Activated CD4-positive, alpha-beta T cell treated with anti-CD3 and anti-CD28 coated beads, Interleukin-2, amount 10 ng/mL, durations not matched to agents 7 days and 5 days (primary cell): Measurements from ENCODE around the gene RNF150. TPM values are rescaled to one million over a fixed set of nuclear protein-coding genes. Genes with fewer than 3 reads are reported as not detected.
A peak's percentile ranks its signal among the peaks of the same experiment; 100 is the strongest.
"Not testable (repeated sequence)": the region's sequence is repeated elsewhere in the genome, so short reads cannot be mapped to it uniquely, and the experiment has no call there.

Experiments
- CTCF ChIA-PET: fragments of 350-600 bp; sonication (Branson Sonifier 250); formaldehyde crosslinking; loops from one replicate; lab custom pipeline; 2021; ENCODE audit warnings: antibody characterized with exemption; lab: Charles Lee
- POLR2A ChIA-PET: fragments of 350-600 bp; sonication (Branson Sonifier 250); formaldehyde crosslinking; loops from one replicate; lab custom pipeline; 2021; ENCODE audit warnings: antibody characterized with exemption; lab: Charles Lee
- DNase-seq: peaks from one replicate; pipeline ENCODE4 v3.0.0-alpha.2; 2020
- H3K27ac Mint-ChIP-seq: one replicate; pipeline ENCODE4 v1.8.0; 2021; ENCODE audit warnings: mild to moderate bottlenecking, moderate library complexity, mixed read lengths
- H3K27me3 Mint-ChIP-seq: one replicate; pipeline ENCODE4 v1.8.0; 2021; ENCODE audit warnings: mixed read lengths
- H3K36me3 Mint-ChIP-seq: one replicate; pipeline ENCODE4 v1.8.0; 2021; ENCODE audit warnings: low read depth, mixed read lengths
- H3K4me1 Mint-ChIP-seq: one replicate; pipeline ENCODE4 v1.8.0; 2021; ENCODE audit warnings: mixed read lengths
- H3K4me3 Mint-ChIP-seq: one replicate; pipeline ENCODE4 v1.8.0; 2021; ENCODE audit warnings: mild to moderate bottlenecking, moderate library complexity, mixed read lengths
- H3K9me3 Mint-ChIP-seq: one replicate; pipeline ENCODE4 v1.8.0; 2021; ENCODE audit warnings: mixed read lengths
- total RNA-seq, 2 experiments: library from RNA; stranded (reverse); gene quantifications; one replicate each; pipeline ENCODE4 v1.2.3, GENCODE V29; 2021

Gene RNF150
- total RNA-seq, result under 1 TPM in 1 of 2 experiments, not detected in 1; 0.02 TPM

DNA sequence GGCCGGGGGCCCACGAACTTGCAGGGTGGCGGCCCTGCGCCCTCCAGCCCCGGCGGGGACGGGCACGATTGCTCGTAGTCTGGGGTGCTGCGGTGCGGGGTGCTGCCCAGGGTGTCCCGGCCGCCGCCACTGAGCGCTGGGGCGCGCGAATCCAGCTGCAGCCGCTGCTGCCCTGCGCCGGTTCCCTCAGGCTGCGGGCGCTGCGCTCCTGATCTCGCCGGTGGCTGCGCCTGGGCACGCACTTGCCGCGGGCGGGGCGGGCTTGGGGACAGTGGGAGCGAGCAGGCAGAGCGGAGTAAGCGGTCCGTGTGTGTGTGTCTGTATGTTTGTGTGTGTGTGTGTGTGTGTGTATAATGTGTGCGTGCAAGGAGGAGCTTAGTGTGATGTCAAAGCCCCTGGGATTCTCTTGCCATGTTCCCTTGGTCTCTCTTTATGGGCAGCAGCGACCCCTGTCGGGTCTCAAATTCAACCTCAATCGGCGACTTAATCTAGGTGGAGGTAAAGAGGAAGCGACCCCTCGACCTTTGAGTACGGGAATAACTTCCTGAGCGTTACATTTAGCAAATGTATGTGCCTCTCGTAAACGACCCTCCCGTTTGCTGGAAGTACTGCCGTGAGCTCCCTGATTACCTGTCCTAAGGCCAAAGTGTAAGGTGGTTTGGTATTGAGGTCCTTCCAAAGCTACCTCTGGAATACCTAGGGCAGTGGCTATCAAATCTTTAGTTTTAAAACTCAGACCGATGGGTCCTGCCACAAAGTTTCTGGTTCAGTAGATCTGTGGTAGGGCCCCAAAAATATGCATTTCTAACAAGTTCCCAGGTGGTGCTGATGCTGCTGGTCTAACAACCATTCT, at the start of gene RNF150:
TSS of gene RNF150 (minus strand) at position 324 of the 853 bp plus-strand sequence.
- no peaks in the 10 kb centered on the region for H3K36me3 Mint-ChIP-seq
- no peak within 1 kb of the TSS for H3K27ac Mint-ChIP-seq
- no peaks in the 10 kb centered on the region for H3K9me3 Mint-ChIP-seq
- CTCF ChIA-PET, result no interaction called here
- H3K4me1 Mint-ChIP-seq, result peaks cover 9% of the 10 kb centered on the region
- H3K27me3 Mint-ChIP-seq, result peaks cover 82% of the 10 kb centered on the region
- POLR2A ChIA-PET, result no interaction called here
- peak within 1 kb of the TSS; percentile 66 for H3K4me3 Mint-ChIP-seq
- peak; percentile 51 for DNase-seq

DNA sequence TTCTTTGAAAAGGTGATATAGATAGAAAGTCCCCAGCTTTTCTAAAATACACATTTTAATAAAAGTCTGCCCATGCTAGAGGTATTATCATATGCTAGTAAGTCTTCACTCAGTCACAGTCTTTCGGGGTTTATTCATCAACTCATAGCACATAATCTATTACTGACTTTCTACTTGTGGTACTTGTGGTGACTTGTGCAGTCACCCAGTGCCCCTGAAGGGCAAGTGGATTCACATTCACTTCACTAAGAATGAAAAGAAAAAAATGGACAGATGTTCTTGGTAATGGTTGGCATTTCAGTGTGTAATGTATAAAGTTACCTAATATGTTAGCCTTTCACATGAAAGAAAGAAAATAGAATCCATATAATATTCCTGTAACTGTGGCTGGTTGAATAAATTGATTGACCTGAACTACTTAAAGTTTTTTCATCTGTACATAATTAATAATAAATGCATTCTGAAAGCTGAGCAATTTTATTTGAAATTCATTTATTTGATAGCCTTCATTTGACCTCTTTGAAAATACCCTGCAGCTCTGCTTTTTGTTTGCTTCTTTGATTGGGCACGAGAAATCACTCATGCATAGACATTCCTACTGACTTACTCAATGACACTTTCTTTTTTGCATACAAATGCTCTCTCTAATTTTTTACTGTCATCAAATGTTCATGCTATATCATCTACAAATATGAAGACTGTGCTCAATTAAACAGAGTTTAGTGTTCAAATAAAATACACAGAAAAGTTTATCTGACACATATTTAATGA, 47.9 kb upstream of the RNF150 start:
- Mint-ChIP-seq H3K4me3 (no peak overlapping the region), H3K9me3 (no peaks in the 10 kb centered on the region), H3K27ac (no peak overlapping the region), H3K36me3 (no peaks in the 10 kb centered on the region), H3K27me3 (peaks cover 17% of the 10 kb centered on the region), H3K4me1 (no peaks in the 10 kb centered on the region)
- DNase-seq, result no peak
- ChIA-PET POLR2A (no interaction called here), CTCF (no interaction called here)

DNA sequence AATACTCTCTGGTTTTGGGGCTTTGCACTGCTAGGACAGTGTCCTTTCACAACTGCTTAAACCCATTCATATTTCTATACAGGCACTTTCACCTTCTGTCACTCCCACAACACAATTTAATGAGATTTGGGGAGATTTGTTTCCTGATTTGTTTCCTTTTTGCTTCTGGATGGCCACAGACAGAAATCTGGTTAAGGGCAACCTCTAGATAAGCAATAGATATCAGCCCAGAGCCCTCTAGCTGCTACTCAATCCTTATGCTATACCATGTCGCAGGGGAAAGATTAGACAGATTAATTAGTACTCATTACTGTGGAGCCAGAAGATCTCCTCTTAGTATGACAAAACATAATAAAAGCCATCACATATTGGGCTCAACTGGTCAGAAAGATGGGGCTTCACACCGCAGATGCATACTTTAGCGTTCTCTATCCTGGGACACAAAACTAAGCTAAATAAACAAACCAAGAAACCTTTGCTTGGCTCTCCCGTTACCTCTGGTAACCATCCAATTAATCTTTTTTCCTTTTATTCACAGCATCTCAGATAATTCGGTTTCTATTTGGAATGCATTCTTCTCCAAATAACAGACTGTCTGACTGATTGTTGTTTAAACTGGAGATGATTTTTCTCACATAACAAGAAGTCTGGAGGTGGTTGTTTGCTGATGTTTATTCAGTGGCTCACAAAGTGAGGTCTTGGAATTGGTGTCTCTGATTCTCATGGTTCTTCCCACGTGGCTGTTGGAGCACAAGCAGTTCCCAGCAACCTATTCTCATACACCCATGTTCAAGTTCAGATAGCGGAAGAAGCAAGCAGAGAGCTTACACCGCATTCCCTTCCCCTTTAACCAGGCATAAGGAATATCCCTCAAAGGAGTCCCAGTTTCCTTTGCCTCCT, 46.5 kb upstream of the RNF150 start:
- no peaks in the 10 kb centered on the region for H3K9me3 Mint-ChIP-seq
- H3K36me3 Mint-ChIP-seq, result no peaks in the 10 kb centered on the region
- peaks cover 16% of the 10 kb centered on the region for H3K27me3 Mint-ChIP-seq
- H3K27ac Mint-ChIP-seq, result no peak overlapping the region
- ChIA-PET POLR2A (no interaction called here), CTCF (no interaction called here)
- H3K4me1 Mint-ChIP-seq, result no peaks in the 10 kb centered on the region
- no peak overlapping the region for H3K4me3 Mint-ChIP-seq
- DNase-seq, result no peak

DNA sequence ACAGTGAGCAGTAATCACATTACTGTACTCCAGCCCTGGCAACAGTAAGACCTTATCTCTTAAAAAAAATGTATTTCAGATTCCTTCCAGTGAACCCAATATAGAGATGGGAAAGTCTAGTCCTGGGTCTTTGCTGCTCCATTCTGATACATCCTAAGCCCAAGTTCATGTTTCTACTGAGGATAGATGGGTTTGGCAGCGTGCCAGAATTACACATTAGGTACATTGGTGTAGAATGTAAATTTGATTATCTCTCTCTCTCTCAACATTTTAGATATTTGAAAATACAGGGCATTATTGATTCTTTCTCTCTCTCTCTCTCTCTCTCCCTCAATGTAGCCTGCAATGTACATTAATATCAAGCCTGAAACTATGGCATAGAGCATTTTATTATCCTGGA, 43.9 kb upstream of the RNF150 start:
- H3K36me3 Mint-ChIP-seq, result no peaks in the 10 kb centered on the region
- no peak for DNase-seq
- H3K27ac Mint-ChIP-seq, result no peak overlapping the region
- CTCF ChIA-PET, result interaction anchor here (0.6 kb wide), 1 partner anchor 53 kb away, joined by 3 read pairs; no protein-coding TSS in a partner anchor
- H3K27me3 Mint-ChIP-seq, result peaks cover 15% of the 10 kb centered on the region
- H3K4me3 Mint-ChIP-seq, result no peak overlapping the region
- H3K9me3 Mint-ChIP-seq, result no peaks in the 10 kb centered on the region
- POLR2A ChIA-PET, result no interaction called here
- no peaks in the 10 kb centered on the region for H3K4me1 Mint-ChIP-seq

DNA sequence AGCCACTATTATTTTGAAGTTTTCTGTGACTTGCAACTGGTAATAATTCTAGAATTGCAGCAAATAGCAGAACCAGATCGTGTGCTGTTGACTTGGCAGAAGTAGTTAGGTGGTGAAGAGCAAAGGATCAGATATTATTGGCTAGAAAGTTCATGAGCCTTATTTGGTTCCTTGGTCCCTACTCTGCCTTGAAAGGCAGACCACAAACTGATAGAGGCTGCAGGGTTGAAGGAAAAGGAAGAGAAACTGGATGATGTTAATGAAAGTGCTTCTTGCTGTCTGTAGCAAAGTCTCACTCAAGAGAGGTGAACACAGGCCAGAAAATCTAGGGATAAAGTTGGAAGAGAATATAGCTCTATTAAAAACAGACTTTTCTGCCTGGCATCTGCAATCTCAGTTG, 41.2 kb upstream of the RNF150 start:
- CTCF ChIA-PET, result interaction anchor here (1.0 kb wide), 1 partner anchor 16 kb away, joined by 4 read pairs; no protein-coding TSS in a partner anchor
- POLR2A ChIA-PET, result no interaction called here

DNA sequence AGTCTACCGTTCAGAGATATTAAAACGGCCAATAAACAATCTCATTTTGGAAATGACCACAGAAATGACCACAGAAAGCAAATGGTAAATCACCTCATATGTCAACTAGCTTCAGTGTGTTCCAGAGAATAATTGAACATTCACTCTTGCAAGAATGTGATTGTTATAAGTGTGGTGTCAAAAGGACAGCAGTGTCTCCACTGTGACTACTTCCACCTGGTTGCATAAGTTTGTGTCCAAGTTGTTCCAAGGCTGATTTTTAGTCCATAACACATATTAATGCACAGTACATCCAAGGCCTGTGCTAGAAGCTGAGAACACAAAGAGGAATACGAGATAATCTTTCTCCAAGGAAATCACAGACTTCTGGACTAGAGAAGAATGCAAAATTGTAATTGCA, 37.4 kb upstream of the RNF150 start:
- no peaks in the 10 kb centered on the region for H3K4me1 Mint-ChIP-seq
- POLR2A ChIA-PET, result no interaction called here
- peaks cover 3% of the 10 kb centered on the region for H3K9me3 Mint-ChIP-seq
- CTCF ChIA-PET, result no interaction called here
- H3K36me3 Mint-ChIP-seq, result no peaks in the 10 kb centered on the region
- no peak overlapping the region for H3K4me3 Mint-ChIP-seq
- no peak for DNase-seq
- H3K27me3 Mint-ChIP-seq, result peaks cover 20% of the 10 kb centered on the region
- H3K27ac Mint-ChIP-seq, result no peak overlapping the region

More for the DNA sequence above, 41.2 kb upstream of the RNF150 start:
- Mint-ChIP-seq H3K9me3 (no peaks in the 10 kb centered on the region), H3K27me3 (peaks cover 10% of the 10 kb centered on the region), H3K4me3 (no peak overlapping the region), H3K36me3 (no peaks in the 10 kb centered on the region), H3K4me1 (no peaks in the 10 kb centered on the region), H3K27ac (no peak overlapping the region)
- no peak for DNase-seq

DNA sequence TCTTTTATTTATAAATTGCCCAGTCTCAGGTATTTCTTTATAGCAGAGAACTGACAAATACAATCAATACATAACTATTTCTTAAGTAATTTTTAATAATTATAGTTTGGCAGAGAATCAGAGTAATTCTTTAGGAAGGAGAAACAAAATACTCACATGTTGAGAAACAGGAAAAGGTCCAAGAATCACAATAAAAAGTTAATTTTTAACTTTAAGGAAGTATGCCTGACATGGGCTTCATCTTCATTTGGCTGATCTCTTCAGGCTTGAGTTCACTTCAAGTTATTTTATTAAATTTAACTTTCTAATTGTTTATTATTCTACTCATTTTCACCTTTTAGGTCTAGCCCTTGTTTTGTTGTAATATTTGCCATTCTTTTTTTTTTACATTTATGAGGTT, 36.1 kb upstream of the RNF150 start:
- Mint-ChIP-seq H3K36me3 (no peaks in the 10 kb centered on the region), H3K4me1 (no peaks in the 10 kb centered on the region), H3K27ac (no peak overlapping the region), H3K27me3 (peaks cover 25% of the 10 kb centered on the region), H3K9me3 (peaks cover 3% of the 10 kb centered on the region), H3K4me3 (no peak overlapping the region)
- DNase-seq, result no peak
- ChIA-PET CTCF (no interaction called here), POLR2A (no interaction called here)

DNA sequence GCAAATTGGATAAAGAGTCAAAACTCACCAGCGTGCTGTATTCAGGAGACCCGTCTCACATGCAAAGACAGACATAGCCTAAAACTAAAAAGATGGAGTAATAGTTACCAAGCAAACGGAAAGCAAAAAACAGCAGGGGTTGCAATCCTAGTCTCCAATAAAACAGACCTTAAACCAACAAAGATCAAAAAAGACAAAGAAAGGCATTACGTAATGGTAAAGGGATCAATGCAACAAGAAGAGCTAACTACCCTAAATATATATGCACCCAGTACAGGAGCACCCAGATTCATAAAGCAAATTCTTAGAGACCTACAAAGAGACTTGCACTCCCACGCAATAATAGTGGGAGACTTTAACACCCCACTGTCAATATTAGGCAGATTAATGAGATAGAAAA, 31.7 kb upstream of the RNF150 start:
- peaks cover 25% of the 10 kb centered on the region for H3K27me3 Mint-ChIP-seq
- H3K4me3 Mint-ChIP-seq, H3K9me3 Mint-ChIP-seq, CTCF ChIA-PET, H3K27ac Mint-ChIP-seq, H3K4me1 Mint-ChIP-seq, DNase-seq, H3K36me3 Mint-ChIP-seq, POLR2A ChIA-PET: not testable (repeated sequence)

DNA sequence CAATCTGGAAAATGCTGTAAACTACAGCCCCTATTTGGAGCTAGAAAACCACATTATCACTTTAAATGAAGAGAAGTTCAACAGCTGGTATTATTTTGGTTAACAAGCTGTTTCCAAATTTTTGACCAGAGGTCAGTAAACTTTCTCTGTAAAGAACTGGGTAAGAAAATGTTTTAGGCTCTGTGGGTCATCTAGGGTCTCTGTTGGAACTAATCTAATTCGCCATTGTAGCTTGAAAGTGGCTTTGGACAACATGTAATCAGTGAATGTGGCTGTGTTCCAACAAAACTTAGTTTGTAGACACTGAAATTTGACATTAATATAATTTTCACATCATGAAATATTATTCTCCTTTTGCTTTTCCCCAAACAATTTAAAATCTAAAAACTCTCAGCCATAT, 25.8 kb upstream of the RNF150 start:
- ChIA-PET POLR2A (interaction anchor here (0.6 kb wide), 1 partner anchor 1815 kb away, joined by 3 read pairs; no protein-coding TSS in a partner anchor), CTCF (interaction anchor here (0.6 to 1.1 kb wide), 2 partner anchors 15 to 53 kb away, joined by 4 read pairs; no protein-coding TSS in a partner anchor)
- Mint-ChIP-seq H3K27me3 (peaks cover 5% of the 10 kb centered on the region), H3K27ac (no peak overlapping the region), H3K4me3 (no peak overlapping the region), H3K9me3 (no peaks in the 10 kb centered on the region), H3K36me3 (no peaks in the 10 kb centered on the region), H3K4me1 (no peaks in the 10 kb centered on the region)
- no peak for DNase-seq

DNA sequence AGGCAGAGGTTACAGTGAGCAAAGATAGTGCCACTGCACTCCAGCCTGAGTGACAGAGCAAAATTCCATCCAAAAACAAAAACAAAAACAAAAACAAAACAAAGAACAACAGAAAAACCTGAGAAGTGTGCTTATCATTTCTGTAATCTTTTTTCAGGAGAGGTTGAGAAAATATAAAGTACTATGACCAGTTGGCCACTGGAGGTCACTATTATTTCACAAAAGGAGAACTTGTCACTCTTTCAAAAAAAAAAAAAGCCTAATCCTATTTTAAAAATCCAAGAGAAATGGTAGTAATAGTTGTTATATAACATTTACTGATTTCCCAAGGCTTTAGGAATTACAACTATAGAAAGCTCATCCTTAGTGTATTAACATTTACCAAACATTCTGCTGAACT, 24.9 kb upstream of the RNF150 start:
- CTCF ChIA-PET, result interaction anchor here (0.6 to 1.1 kb wide), 3 partner anchors 16 to 408 kb away, joined by 4 to 5 read pairs (median 4); no protein-coding TSS in a partner anchor

DNA sequence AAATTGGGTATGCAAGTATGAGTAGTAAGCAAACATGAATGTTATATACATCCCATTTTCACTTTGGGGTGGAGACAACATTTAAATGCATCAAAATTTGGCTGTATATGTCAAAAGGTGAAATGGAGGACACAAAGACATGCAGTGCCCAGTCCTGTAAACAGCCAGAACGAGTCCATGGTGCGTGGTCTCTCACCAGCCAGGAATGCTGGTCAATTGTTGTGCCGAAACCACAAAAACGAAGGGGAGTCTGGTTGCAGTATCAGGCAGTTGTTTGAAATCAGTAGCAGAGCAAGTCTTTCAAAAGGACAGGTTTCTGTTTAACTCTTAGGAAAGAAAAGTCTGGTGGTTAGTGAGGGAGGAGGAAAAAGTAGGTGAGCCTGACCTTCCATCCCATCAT, 22.3 kb upstream of the RNF150 start:
- no peaks in the 10 kb centered on the region for H3K36me3 Mint-ChIP-seq
- CTCF ChIA-PET, result no interaction called here
- H3K4me3 Mint-ChIP-seq, result no peak overlapping the region
- H3K27me3 Mint-ChIP-seq, result peaks cover 5% of the 10 kb centered on the region
- no peaks in the 10 kb centered on the region for H3K9me3 Mint-ChIP-seq
- POLR2A ChIA-PET, result no interaction called here
- no peak overlapping the region for H3K27ac Mint-ChIP-seq
- H3K4me1 Mint-ChIP-seq, result no peaks in the 10 kb centered on the region
- DNase-seq, result no peak

More for the DNA sequence above, 24.9 kb upstream of the RNF150 start:
- H3K9me3 Mint-ChIP-seq, result no peaks in the 10 kb centered on the region
- no peak overlapping the region for H3K27ac Mint-ChIP-seq
- no peak for DNase-seq
- no peak overlapping the region for H3K4me3 Mint-ChIP-seq
- no peaks in the 10 kb centered on the region for H3K36me3 Mint-ChIP-seq
- POLR2A ChIA-PET, result no interaction called here
- peaks cover 3% of the 10 kb centered on the region for H3K27me3 Mint-ChIP-seq
- no peaks in the 10 kb centered on the region for H3K4me1 Mint-ChIP-seq

DNA sequence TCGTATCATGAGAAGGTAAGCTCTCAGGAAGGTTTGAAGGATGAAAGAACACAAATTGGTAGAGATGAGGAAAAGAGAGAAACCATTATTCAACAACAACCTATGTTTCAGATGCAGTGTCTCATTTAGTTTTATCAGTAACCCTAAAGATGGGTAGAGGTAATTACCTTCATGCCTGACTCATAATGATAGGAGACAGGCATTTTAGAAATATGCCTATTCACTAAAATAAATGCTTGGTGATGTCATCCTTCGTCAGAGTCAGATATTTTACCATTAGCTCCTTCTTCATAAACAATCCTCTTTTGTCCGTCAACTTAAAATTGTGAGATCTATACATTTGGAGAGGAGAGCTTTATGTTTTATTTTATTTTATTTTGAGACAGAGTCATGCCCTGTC, 21.5 kb upstream of the RNF150 start:
- peaks cover 5% of the 10 kb centered on the region for H3K27me3 Mint-ChIP-seq

More for the DNA sequence above, 21.5 kb upstream of the RNF150 start:
- H3K4me1 Mint-ChIP-seq, result no peaks in the 10 kb centered on the region
- H3K4me3 Mint-ChIP-seq, result no peak overlapping the region
- no peaks in the 10 kb centered on the region for H3K36me3 Mint-ChIP-seq
- no peak overlapping the region for H3K27ac Mint-ChIP-seq
- ChIA-PET CTCF (no interaction called here), POLR2A (no interaction called here)
- no peak for DNase-seq
- H3K9me3 Mint-ChIP-seq, result no peaks in the 10 kb centered on the region
